ENCODE measurements around the gene CPSF4.
A peak's percentile ranks its signal among the peaks of the same experiment; 100 is the strongest.

CPSF4 gene

GRCh38 chr7:99448855-99449254 lies 10.1 kb downstream of the CPSF4 start:
- DNase-seq (ENCODE audit: low read depth, low spot score) = no peak

DNA sequence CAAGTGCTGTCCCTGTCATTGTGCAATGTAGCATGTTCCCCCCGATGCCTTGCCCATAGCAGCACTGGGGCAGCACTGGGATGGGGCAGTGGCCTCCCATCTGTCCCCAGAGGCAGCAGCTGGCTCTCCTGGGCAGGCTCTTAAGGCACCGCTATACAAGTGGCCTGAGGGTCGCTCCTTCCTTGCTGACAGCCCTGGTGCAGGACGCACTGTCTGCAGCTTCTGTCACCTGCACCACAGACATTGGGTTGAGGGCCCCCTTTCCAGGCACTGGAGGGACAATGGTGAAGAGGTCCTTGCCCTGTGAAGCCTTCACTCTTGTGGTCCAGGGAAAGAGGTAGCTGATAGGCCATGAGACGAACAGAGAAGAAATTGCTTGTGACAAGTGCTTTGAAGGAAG lies 10.6 kb downstream of the CPSF4 start:
- no peak for DNase-seq (ENCODE audit: low read depth, low spot score)

- no peak for DNase-seq (ENCODE audit: low read depth, low spot score)
Observed at GRCh38 chr7:99451936-99452335, 13.2 kb downstream of the CPSF4 start.

GRCh38 chr7:99452541-99452940 lies 13.8 kb downstream of the CPSF4 start:
- DNase-seq (ENCODE audit: low read depth, low spot score) = no peak

GRCh38 chr7:99453105-99453504 lies 14.4 kb downstream of the CPSF4 start:
- DNase-seq (ENCODE audit: low read depth, low spot score) = no peak

- DNase-seq (ENCODE audit: low read depth, low spot score) = no peak
Observed at GRCh38 chr7:99455874-99456273, 17.1 kb downstream of the CPSF4 start.

GRCh38 chr7:99456288-99456687 lies 17.5 kb downstream of the CPSF4 start:
- DNase-seq (ENCODE audit: low read depth, low spot score) = no peak

DNA sequence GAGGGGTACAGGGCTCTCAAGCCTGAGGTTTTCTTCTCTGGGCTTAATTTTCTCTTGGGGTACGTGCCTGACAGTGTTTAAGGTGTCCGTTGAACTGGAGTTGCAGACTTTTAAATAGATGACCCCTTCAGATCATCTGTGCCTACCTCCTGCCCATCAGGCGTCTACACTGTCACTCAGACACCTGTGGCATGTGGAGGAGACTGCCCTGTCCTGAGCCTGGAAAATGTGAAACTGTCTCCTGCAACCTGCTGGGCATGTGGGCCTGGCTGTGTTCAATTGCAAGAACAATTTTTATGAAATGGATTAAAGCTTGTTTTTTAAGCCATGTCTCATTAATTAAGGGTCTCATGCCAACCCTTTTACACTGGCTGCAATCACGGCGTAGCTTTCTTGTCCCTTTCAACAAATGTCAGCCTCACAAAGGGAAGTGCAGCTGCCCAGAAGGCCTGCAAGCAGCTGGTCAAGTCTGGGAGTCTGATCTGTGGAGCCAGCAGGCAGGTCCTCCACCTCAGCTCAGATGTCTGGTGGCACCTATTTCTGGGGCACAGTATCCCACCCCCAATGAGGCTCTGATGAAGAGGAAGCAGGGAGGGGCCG lies 18.4 kb downstream of the CPSF4 start:
- no peak for DNase-seq (ENCODE audit: low read depth, low spot score)

DNA sequence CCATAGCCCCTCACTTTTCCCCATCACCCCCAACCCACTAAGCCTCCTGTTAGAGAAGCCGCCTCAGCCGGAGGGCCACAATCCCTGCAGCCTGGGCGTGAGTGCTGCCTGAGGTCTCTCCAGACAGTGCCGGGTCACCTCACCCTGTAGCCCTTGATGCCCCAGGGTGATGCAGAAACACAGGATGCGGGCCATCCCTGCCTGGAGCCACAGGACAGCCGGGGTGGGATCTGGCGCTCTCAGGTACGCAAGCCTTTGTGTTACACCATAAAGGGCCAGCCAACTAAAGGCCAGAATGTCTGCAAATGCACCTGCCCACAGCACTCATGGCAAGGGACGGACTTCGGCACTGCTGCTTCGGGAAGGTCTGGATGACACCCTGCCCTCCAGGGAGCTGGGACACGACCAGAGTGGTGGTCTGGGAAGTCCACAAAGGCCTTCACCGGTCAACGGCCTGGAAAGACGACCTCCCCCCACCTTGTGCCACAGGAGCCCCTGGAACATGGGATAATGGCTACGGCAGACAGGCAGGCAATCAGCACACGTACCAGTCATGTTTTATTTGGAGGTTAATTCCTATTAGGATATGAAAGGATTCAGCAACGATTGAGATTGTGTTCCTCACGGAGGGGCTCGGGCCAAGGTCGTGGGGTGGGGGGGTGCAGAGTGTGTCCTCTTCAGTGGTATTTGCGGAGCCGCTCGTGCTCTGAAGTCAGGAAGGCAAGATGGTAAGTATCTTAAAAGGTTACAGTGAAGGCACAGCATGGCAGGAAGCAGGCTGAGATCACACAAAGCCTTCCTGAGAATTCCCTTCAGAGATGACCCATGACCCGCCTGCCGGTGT lies 19.1 kb downstream of the CPSF4 start:
- no peak for DNase-seq (ENCODE audit: low read depth, low spot score)

- no peak for DNase-seq (ENCODE audit: low read depth, low spot score)
Observed at GRCh38 chr7:99459087-99459486, 20.3 kb downstream of the CPSF4 start.

DNA sequence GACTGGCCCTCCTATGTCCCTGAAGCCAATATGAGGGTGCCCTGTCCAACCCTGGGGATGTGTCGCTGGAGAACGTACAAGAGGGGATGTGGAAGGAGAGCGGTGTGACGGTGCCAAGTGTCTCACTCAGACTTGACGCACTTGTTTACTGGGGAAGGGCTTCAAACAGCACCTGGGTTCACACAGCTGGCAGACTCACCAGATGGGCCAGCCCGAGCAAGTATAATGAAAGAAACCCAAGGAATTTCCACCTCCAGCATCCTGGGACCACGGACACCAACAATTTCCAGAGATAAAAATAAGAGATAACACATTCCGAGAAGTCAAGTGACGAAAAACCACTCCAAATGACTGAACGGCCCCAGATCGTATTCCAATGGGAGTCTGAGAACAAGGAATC lies 21.9 kb downstream of the CPSF4 start:
- no peak for DNase-seq (ENCODE audit: low read depth, low spot score)

- no peak for DNase-seq (ENCODE audit: low read depth, low spot score)
Observed at GRCh38 chr7:99461221-99461620, 22.5 kb downstream of the CPSF4 start.

- DNase-seq (ENCODE audit: low read depth, low spot score) = no peak
Observed at GRCh38 chr7:99465421-99465768, 26.7 kb downstream of the CPSF4 start.

DNA sequence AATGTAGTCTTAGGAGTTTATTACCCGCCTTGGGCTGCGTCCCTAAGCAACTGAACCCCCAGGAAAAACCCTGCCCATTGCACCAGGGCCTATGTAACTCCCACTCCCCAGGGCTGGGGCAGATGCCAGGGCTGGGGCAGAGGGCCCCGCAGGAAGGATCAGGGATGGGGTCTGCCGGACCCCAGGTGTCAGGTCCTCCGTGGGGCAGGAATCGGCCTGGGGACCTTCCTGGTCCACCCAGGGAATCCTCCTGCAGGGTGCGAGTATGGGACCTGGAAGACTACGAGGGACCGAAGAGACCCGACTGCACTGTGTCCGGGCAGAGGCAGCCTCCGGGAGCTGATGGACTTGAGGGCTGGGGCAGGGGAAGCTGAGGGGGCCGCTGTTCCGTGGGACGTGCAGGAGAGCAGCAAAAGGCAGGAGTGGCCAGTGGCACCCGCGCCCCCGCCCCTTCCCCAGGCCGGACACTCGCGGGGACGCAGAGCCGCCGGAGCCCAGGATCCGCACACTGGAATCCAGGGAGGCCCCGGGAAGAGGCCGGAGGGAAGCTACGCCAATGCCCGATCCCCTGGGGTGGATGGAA lies 29.7 kb downstream of the CPSF4 start:
- DNase-seq (ENCODE audit: low read depth, low spot score) = no peak

GRCh38 chr7:99469381-99470065 lies 30.8 kb downstream of the CPSF4 start:
- no peak for DNase-seq (ENCODE audit: low read depth, low spot score)

- peak; percentile 85 for DNase-seq (ENCODE audit: low read depth, low spot score)
Observed at GRCh38 chr7:99472561-99473314, 34.0 kb downstream of the CPSF4 start, which contains the start of gene ZNF789. ZNF789 (plus strand) TSS chr7:99472890; CDS start chr7:99476457, 3,567 bp downstream.

DNA sequence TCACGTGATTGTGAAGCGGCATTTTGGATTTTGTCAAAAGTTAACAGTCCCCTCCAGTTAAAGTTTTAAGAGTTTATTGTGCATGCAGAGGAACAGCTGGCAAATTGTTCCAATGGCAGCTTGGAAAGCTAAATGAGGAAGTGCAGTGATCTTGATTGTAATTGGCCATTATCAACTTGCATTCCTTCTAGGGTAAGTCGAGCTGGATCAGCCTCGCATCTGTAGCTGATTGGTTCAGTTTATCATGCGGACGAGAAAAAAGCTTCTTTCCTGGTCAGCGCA lies 34.5 kb downstream of the CPSF4 start:
- no peak for DNase-seq (ENCODE audit: low read depth, low spot score)

GRCh38 chr7:99476107-99476506 lies 37.4 kb downstream of the CPSF4 start:
- DNase-seq (ENCODE audit: low read depth, low spot score) = no peak

GRCh38 chr7:99478464-99479440 lies 40.0 kb downstream of the CPSF4 start:
- no peak for DNase-seq (ENCODE audit: low read depth, low spot score)

GRCh38 chr7:99485094-99485493 lies 46.4 kb downstream of the CPSF4 start:
- DNase-seq (ENCODE audit: low read depth, low spot score) = no peak

- no peak for DNase-seq (ENCODE audit: low read depth, low spot score)
Observed at GRCh38 chr7:99489235-99489634, 50.5 kb downstream of the CPSF4 start.

Measured in brain pericyte (primary cell).